GM23338 (cell line): ENCODE measurements around the gene RASIP1. TPM values are rescaled to one million over a fixed set of nuclear protein-coding genes. Genes with fewer than 3 reads are reported as not detected.

Source experiments
- ATAC-seq: fragments of 200-7000 bp; cut with Tn5 transposase; 3 replicates; pipeline ENCODE4 v1.9.1; 2020
- DNase-seq: peaks from one replicate; pipeline ENCODE4 v3.0.0-alpha.2; 2015; ENCODE audit warnings: low spot score
- H2AFZ ChIP-seq: fragments of 200-600 bp; sonication (generic); 2 replicates; pipeline ENCODE4 v1.8.0; 2016; ENCODE audit warnings: antibody characterized with exemption, mild to moderate bottlenecking, moderate library complexity
- H3F3A ChIP-seq: fragments of 200-600 bp; sonication (generic); replicated peaks from 2 replicates; pipeline ENCODE4 v1.8.0; 2017; ENCODE audit warnings: antibody characterized with exemption, mixed run types, low read depth
- H3K27ac ChIP-seq: fragments of 200-600 bp; sonication (generic); 2 replicates; pipeline ENCODE4 v1.6.1; 2016; ENCODE audit warnings: low read depth
- H3K27me3 ChIP-seq: fragments of 200-600 bp; sonication (generic); 2 replicates; pipeline ENCODE4 v1.8.0; 2016; ENCODE audit warnings: mild to moderate bottlenecking, mixed run types, moderate library complexity; ENCODE audit not compliant: insufficient read depth
- H3K36me3 ChIP-seq: fragments of 200-600 bp; sonication (generic); 2 replicates; pipeline ENCODE4 v1.8.0; 2016; ENCODE audit warnings: mild to moderate bottlenecking; ENCODE audit not compliant: insufficient read depth
- H3K4me1 ChIP-seq: fragments of 200-600 bp; sonication (generic); 2 replicates; pipeline ENCODE4 v1.8.0; 2016; ENCODE audit warnings: mild to moderate bottlenecking, moderate library complexity; ENCODE audit not compliant: insufficient read depth
- H3K4me2 ChIP-seq: fragments of 200-600 bp; sonication (generic); 2 replicates; pipeline ENCODE4 v1.7.1; 2017; ENCODE audit warnings: mixed run types
- H3K4me3 ChIP-seq: fragments of 200-600 bp; sonication (generic); 2 replicates; pipeline ENCODE4 v1.6.1; 2016; ENCODE audit warnings: mixed run types
- H3K79me2 ChIP-seq: fragments of 200-600 bp; sonication (generic); replicated peaks from 2 replicates; pipeline ENCODE4 v1.8.0; 2017; ENCODE audit warnings: mild to moderate bottlenecking; ENCODE audit not compliant: insufficient read depth
- H3K9me2 ChIP-seq: fragments of 200-600 bp; sonication (generic); 2 replicates; pipeline ENCODE4 v1.8.0; 2017; ENCODE audit not compliant: insufficient read depth
- H4K20me1 ChIP-seq: fragments of 200-600 bp; sonication (generic); replicated peaks from 2 replicates; pipeline ENCODE4 v1.8.0; 2017; ENCODE audit warnings: mild to moderate bottlenecking; ENCODE audit not compliant: insufficient read depth
- H3K27ac Mint-ChIP-seq: 2 replicates; pipeline ENCODE4 v1.8.0; 2020; ENCODE audit warnings: inconsistent platforms, mild to moderate bottlenecking, moderate library complexity, mixed read lengths
- H3K27me3 Mint-ChIP-seq: 3 replicates; pipeline ENCODE4 v1.8.0; 2022; ENCODE audit warnings: low read depth, mild to moderate bottlenecking, moderate library complexity, mixed read lengths, inconsistent platforms; ENCODE audit not compliant: insufficient read depth, poor library complexity
- H3K36me3 Mint-ChIP-seq: 3 replicates; pipeline ENCODE4 v1.8.0; 2021; ENCODE audit warnings: low read depth, mild to moderate bottlenecking, inconsistent platforms, moderate library complexity, mixed read lengths
- H3K4me1 Mint-ChIP-seq: 3 replicates; pipeline ENCODE4 v1.8.0; 2020; ENCODE audit warnings: mild to moderate bottlenecking, inconsistent platforms, mixed read lengths
- H3K4me3 Mint-ChIP-seq: 3 replicates; pipeline ENCODE4 v1.8.0; 2021; ENCODE audit warnings: moderate library complexity, mild to moderate bottlenecking, inconsistent platforms, mixed read lengths
- H3K9me3 Mint-ChIP-seq: 3 replicates; pipeline ENCODE4 v1.8.0; 2020; ENCODE audit warnings: moderate library complexity, mild to moderate bottlenecking, inconsistent platforms, mixed read lengths
- CREB1 ChIP-seq: fragments of 250-450 bp; sonication (Bioruptor Pico); IDR thresholded peaks from 2 replicates; pipeline ENCODE4 v1.5.0; 2020; ENCODE audit warnings: low read depth, mild to moderate bottlenecking, moderate library complexity
- EZH2phosphoT487 ChIP-seq: fragments of 200-600 bp; sonication (generic); IDR thresholded peaks from one replicate; pipeline ENCODE4 v1.8.1; 2018; ENCODE audit warnings: antibody characterized with exemption; ENCODE audit not compliant: unreplicated experiment
- JUNB ChIP-seq: IDR thresholded peaks from one replicate; pipeline ENCODE4 v1.6.1; 2016; ENCODE audit warnings: antibody characterized with exemption; ENCODE audit not compliant: unreplicated experiment
- NANOG ChIP-seq: IDR thresholded peaks from 2 replicates; pipeline ENCODE4 v1.6.1; 2016; ENCODE audit warnings: antibody characterized with exemption, borderline replicate concordance
- POLR2AphosphoS5 ChIP-seq: IDR thresholded peaks from 2 replicates; pipeline ENCODE4 v1.6.1; 2016; ENCODE audit warnings: antibody characterized with exemption, low read depth
- REST ChIP-seq: IDR thresholded peaks from one replicate; pipeline ENCODE4 v1.6.1; 2018; ENCODE audit warnings: antibody characterized with exemption; ENCODE audit not compliant: unreplicated experiment
- STAT1 ChIP-seq: IDR thresholded peaks from one replicate; pipeline ENCODE4 v1.6.1; 2016; ENCODE audit warnings: antibody characterized with exemption; ENCODE audit not compliant: unreplicated experiment
- ZNF114 ChIP-seq: fragments of 250-450 bp; sonication (Bioruptor Pico); IDR thresholded peaks from 2 replicates; pipeline ENCODE4 v1.5.0; 2020; ENCODE audit warnings: mild to moderate bottlenecking, moderate library complexity
- ZNF331 ChIP-seq: fragments of 250-450 bp; sonication (Bioruptor Pico); IDR thresholded peaks from 2 replicates; pipeline ENCODE4 v1.5.0; 2020; ENCODE audit warnings: low read depth, mild to moderate bottlenecking, moderate library complexity
- ZNF462 ChIP-seq: fragments of 250-450 bp; sonication (Bioruptor Pico); IDR thresholded peaks from 2 replicates; pipeline ENCODE4 v1.5.0; 2020; ENCODE audit warnings: mild to moderate bottlenecking, moderate library complexity
- polyA plus RNA-seq: library from polyadenylated mRNA; unstranded; fragments of >200 nt; fragmentation: Nextera tagmentation; extraction: Ambion mirVana; gene quantifications from 2 replicates; pipeline ENCODE4 v1.2.1, GENCODE V29; 2016
- total RNA-seq: library from RNA; depleted of rRNA; stranded (reverse); fragments of >200 nt; shearing (Covaris generic); gene quantifications from 2 replicates; pipeline ENCODE4 v1.2.3, GENCODE V29; 2014
- TF ChIP-seq, protein P1 (sequence below): IDR thresholded peaks from 2 replicates; pipeline ENCODE4 v1.6.1; 2016; ENCODE audit warnings: antibody characterized with exemption
- TF ChIP-seq, protein P2 (sequence below), 2 experiments: fragments of 200-600 bp in 1 of 2; sonication (generic) in 1 of 2; conservative IDR thresholded peaks; 2 replicates each; pipeline versions ENCODE4 v1.5.1 to v1.6.1; 2016 to 2017; ENCODE audit warnings: antibody characterized with exemption in 2 of 2, low read depth in 2 of 2, mild to moderate bottlenecking in 2 of 2, moderate library complexity in 1 of 2

The RASIP1 gene
- total and polyA plus RNA-seq, 2 experiments from 2014 or later: 9.2 to 14.8 TPM

- no peak for TF ChIP-seq ZNF462 (CRISPR knock-in tag)
- TF ChIP-seq CREB1: no peak
- no peak for TF ChIP-seq NANOG
These were observed 67.4 kb downstream of the RASIP1 start, which contains the start of gene NTN5 (continued) for GRCh38 chr19:48672994-48673393.

DNA sequence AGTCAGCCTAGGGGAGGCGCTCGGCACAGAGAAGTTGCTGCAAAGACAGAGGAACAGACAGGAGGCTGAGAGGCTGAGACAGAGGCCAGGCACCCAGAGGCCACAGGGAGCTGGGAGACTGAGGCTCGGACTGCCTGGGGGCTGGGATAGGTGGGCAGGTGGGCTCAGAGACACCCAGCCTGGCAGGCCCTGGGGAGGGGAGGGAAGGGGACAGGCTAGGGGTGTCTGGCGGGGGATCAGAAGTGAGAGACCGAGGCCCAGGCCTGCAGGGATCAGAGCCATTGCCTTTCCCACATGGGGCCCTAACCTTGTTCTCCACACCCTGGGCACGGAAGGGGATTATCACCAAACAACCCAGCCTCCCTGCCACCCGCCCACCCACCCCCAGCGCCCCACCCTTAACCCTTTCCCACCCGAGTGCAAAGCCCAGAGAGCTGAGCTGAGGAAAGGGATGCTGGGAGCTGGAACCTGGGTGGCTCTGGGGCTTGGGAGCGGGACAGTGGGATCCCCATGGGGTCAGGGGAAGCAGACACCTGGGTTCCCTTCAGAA, 68.9 kb downstream of the RASIP1 start:
- no peak overlapping the region for H3K27ac Mint-ChIP-seq

More for the DNA sequence above, 68.9 kb downstream of the RASIP1 start:
- H3K4me3 ChIP-seq: no peak overlapping the region
- H3K36me3 ChIP-seq: no peaks in the 10 kb centered on the region
- H3F3A ChIP-seq: no peaks in the 10 kb centered on the region
- no peak overlapping the region for H3K27ac ChIP-seq
- Mint-ChIP-seq H3K27me3 (peaks cover 22% of the 10 kb centered on the region), H3K4me1 (peaks cover 33% of the 10 kb centered on the region), H3K36me3 (no peaks in the 10 kb centered on the region; the same call in 2 of the 3 replicates), H3K4me3 (no peak overlapping the region), H3K9me3 (peaks cover 9% of the 10 kb centered on the region; the same call in 2 of the 3 replicates)
- H3K9me2 ChIP-seq: no peaks in the 10 kb centered on the region
- no peak overlapping the region for H3K4me2 ChIP-seq
- no peak for ATAC-seq
- no peaks in the 10 kb centered on the region for H3K79me2 ChIP-seq
- no peaks in the 10 kb centered on the region for H4K20me1 ChIP-seq
- H3K27me3 ChIP-seq: no peaks in the 10 kb centered on the region
- no peak overlapping the region for H2AFZ ChIP-seq
- no peak for DNase-seq
- peaks cover 23% of the 10 kb centered on the region for H3K4me1 ChIP-seq
- TF ChIP-seq ZNF114 (CRISPR knock-in tag): no peak
- TF ChIP-seq STAT1: no peak
- no peak for TF ChIP-seq REST
- TF ChIP-seq JUNB: no peak
- no peak for TF ChIP-seq EZH2phosphoT487
- TF ChIP-seq, protein P1, sequence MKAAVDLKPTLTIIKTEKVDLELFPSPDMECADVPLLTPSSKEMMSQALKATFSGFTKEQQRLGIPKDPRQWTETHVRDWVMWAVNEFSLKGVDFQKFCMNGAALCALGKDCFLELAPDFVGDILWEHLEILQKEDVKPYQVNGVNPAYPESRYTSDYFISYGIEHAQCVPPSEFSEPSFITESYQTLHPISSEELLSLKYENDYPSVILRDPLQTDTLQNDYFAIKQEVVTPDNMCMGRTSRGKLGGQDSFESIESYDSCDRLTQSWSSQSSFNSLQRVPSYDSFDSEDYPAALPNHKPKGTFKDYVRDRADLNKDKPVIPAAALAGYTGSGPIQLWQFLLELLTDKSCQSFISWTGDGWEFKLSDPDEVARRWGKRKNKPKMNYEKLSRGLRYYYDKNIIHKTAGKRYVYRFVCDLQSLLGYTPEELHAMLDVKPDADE: no peak
- TF ChIP-seq, protein P2, sequence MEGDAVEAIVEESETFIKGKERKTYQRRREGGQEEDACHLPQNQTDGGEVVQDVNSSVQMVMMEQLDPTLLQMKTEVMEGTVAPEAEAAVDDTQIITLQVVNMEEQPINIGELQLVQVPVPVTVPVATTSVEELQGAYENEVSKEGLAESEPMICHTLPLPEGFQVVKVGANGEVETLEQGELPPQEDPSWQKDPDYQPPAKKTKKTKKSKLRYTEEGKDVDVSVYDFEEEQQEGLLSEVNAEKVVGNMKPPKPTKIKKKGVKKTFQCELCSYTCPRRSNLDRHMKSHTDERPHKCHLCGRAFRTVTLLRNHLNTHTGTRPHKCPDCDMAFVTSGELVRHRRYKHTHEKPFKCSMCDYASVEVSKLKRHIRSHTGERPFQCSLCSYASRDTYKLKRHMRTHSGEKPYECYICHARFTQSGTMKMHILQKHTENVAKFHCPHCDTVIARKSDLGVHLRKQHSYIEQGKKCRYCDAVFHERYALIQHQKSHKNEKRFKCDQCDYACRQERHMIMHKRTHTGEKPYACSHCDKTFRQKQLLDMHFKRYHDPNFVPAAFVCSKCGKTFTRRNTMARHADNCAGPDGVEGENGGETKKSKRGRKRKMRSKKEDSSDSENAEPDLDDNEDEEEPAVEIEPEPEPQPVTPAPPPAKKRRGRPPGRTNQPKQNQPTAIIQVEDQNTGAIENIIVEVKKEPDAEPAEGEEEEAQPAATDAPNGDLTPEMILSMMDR (conservative IDR thresholded peaks at IDR 0.05; ENCODE audit: low read depth in 2 of 2): no peak; a peak in 1 of 4 replicates
- TF ChIP-seq ZNF331 (CRISPR knock-in tag): no peak
- TF ChIP-seq POLR2AphosphoS5: no peak
